Measurements from ENCODE around the gene ADGRL3. TPM values are rescaled to one million over a fixed set of nuclear protein-coding genes. Genes with fewer than 3 reads are reported as not detected.

ADGRL3 gene
- total and polyA plus RNA-seq, 9 donors, result 0.88 to 9.5 (median 2.5) TPM

DNA sequence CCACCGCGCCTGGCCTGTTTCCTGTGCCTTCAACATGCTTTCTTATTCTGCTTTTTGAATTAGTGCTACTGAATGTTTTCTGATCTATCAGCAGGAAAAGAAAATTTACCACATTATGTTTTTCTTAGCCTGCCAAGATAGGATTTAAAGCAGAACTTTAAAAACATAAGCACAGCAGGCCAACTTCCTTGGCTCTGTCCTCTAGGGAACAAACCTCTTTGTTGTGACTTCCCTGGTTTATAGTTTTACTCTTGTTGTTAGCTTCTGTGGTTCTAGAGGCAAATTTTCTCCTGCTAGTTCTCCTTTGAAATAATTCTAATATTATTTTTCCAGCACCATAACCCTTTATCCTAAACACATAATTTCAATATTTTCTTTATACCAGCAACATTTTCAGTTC lies 605.1 kb downstream of the ADGRL3 start:
- WGBS, 3 donors, result 8 to 39% (median 21%) methylated on average over 2 of the region's 2 CpGs
- TF ChIP-seq, protein P1, sequence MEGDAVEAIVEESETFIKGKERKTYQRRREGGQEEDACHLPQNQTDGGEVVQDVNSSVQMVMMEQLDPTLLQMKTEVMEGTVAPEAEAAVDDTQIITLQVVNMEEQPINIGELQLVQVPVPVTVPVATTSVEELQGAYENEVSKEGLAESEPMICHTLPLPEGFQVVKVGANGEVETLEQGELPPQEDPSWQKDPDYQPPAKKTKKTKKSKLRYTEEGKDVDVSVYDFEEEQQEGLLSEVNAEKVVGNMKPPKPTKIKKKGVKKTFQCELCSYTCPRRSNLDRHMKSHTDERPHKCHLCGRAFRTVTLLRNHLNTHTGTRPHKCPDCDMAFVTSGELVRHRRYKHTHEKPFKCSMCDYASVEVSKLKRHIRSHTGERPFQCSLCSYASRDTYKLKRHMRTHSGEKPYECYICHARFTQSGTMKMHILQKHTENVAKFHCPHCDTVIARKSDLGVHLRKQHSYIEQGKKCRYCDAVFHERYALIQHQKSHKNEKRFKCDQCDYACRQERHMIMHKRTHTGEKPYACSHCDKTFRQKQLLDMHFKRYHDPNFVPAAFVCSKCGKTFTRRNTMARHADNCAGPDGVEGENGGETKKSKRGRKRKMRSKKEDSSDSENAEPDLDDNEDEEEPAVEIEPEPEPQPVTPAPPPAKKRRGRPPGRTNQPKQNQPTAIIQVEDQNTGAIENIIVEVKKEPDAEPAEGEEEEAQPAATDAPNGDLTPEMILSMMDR (IDR thresholded peaks at IDR 0.05), result no peak
- no peak for TF ChIP-seq EP300 (IDR thresholded peaks at IDR 0.05)
- TF ChIP-seq POLR2A (IDR thresholded peaks at IDR 0.05), result no peak
- H3K9me3 ChIP-seq, result no peaks in the 10 kb centered on the region
- DNase-seq, result no peak
- H3K27me3 ChIP-seq, result no peaks in the 10 kb centered on the region
- no peaks in the 10 kb centered on the region for H3K36me3 ChIP-seq
- H3K4me3 ChIP-seq, result no peak overlapping the region
- H3K27ac ChIP-seq, result no peak overlapping the region
- intact Hi-C loops (cut with DNase I), result no loop called here
- H3K4me1 ChIP-seq (ENCODE audit: insufficient read depth), result no peaks in the 10 kb centered on the region

DNA sequence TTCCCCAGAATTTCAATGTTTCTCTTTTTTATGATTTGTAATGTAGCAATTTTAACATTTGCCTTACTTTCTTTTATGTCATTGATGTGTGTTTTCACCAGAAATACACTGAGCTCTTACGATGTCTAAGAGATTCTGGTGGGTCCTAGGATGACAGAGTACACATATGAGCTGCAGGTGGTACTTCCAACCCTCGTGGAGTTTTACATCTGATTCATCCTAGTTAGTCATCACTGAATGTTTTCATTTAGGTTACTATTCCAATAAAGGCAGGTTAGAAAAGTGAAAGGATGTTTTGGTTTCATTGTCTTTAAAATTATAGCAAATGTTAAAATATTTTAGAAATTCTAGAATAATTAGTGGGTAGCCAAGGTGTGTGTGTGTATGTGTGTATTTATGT lies 605.9 kb downstream of the ADGRL3 start:
- TF ChIP-seq EP300 (IDR thresholded peaks at IDR 0.05), result no peak
- TF ChIP-seq POLR2A (IDR thresholded peaks at IDR 0.05), result no peak
- Histone ChIP-seq H3K4me1 (ENCODE audit: insufficient read depth) (no peaks in the 10 kb centered on the region), H3K27ac (no peak overlapping the region), H3K9me3 (no peaks in the 10 kb centered on the region), H3K36me3 (no peaks in the 10 kb centered on the region), H3K27me3 (no peaks in the 10 kb centered on the region), H3K4me3 (no peak overlapping the region)
- intact Hi-C loops (cut with DNase I), result no loop called here
- WGBS, 3 donors, result 31 to 38% (median 33%) methylated on average over 2 of the region's 2 CpGs
- no peak for DNase-seq

DNA sequence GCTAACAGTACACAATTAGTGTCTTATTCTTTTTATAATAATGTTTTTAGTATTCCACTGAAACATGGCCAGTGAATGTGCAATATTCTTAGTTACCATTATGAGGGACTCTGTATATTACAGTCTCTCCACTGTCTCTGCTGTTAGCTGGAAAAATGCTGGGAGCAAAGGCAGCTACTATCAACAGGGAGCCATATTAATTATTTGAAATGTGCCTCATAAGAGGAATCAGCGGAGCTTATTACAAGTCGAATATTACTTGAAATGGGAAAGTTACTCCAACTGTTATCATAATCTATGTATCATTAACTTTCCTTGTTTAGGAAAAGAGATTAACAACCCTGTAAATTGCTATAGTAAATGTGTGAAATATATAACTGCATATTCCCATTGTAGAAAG lies 612.0 kb downstream of the ADGRL3 start:
- no peak for TF ChIP-seq EP300 (IDR thresholded peaks at IDR 0.05)
- TF ChIP-seq, protein P1 (IDR thresholded peaks at IDR 0.05), result no peak
- TF ChIP-seq POLR2A (IDR thresholded peaks at IDR 0.05), result no peak
- 35 to 63% (median 55%) methylated on average over 2 of the region's 2 CpGs for WGBS, 3 donors
- H3K27me3 ChIP-seq, result no peaks in the 10 kb centered on the region
- no peak overlapping the region for H3K4me3 ChIP-seq
- H3K9me3 ChIP-seq, result no peaks in the 10 kb centered on the region
- intact Hi-C loops (cut with DNase I), result loop anchor here in 1 of 4 donors (5.0 kb wide), 1 partner anchor 1175 kb away; no protein-coding TSS in a partner anchor
- H3K27ac ChIP-seq, result no peak overlapping the region
- H3K36me3 ChIP-seq, result no peaks in the 10 kb centered on the region
- DNase-seq, result no peak
- no peaks in the 10 kb centered on the region for H3K4me1 ChIP-seq (ENCODE audit: insufficient read depth)

DNA sequence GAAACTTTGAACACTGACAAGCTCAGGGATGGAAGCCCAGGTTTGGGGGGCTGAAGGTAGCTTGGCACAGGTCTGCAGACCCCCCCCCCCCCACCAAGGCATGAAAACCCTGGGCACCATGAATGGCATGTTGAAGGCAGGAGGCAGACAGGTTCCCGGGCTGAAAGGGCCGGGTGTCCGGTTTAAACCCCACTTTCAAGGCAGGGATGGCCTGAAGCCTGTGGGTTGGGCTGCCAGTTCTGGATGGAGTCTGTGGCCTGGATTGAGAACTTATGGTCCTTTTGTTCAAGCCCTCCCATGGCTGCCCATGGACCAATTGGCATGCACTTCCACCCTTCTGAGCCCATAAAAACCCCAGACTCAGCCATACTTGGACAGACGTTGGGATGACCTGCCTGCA lies 616.9 kb downstream of the ADGRL3 start:
- no peaks in the 10 kb centered on the region for H3K4me1 ChIP-seq (ENCODE audit: insufficient read depth)
- no peaks in the 10 kb centered on the region for H3K36me3 ChIP-seq
- no peaks in the 10 kb centered on the region for H3K27me3 ChIP-seq
- intact Hi-C loops (cut with DNase I), result no loop called here
- H3K27ac ChIP-seq, result no peak overlapping the region
- DNase-seq, result no peak
- H3K4me3 ChIP-seq, result no peak overlapping the region
- H3K9me3 ChIP-seq, result no peaks in the 10 kb centered on the region
- TF ChIP-seq POLR2A (IDR thresholded peaks at IDR 0.05) (no peak), EP300 (IDR thresholded peaks at IDR 0.05) (no peak)
- TF ChIP-seq, protein P1 (IDR thresholded peaks at IDR 0.05), result no peak
- 93 to 98% (median 97%) methylated on average over 4 of the region's 4 CpGs for WGBS, 3 donors

DNA sequence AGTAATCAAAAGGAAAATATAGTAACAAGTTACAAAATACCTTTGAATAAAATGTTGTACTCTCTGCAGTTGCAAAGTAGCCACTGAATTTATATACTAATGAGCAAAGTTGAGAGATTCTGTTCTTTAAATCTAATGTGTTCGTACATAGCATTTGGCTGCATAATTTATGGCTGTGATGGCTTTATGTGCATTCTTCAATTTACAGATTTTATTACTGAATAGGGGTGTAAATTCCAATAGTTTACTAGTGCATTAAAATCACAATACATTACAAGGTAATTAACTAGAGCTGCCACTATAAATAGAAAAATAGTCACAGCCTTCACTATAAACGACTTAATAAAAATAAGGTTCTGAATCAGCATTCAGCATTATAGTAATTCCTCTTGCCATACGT lies 620.0 kb downstream of the ADGRL3 start:
- TF ChIP-seq EP300 (IDR thresholded peaks at IDR 0.05), result no peak
- no peak for TF ChIP-seq POLR2A (IDR thresholded peaks at IDR 0.05)
- TF ChIP-seq, protein P1 (IDR thresholded peaks at IDR 0.05), result no peak

More for the DNA sequence above, 620.0 kb downstream of the ADGRL3 start:
- Histone ChIP-seq H3K4me1 (ENCODE audit: insufficient read depth) (no peaks in the 10 kb centered on the region), H3K27me3 (no peaks in the 10 kb centered on the region), H3K27ac (no peak overlapping the region), H3K9me3 (no peaks in the 10 kb centered on the region), H3K36me3 (no peaks in the 10 kb centered on the region), H3K4me3 (no peak overlapping the region)
- DNase-seq, result no peak
- intact Hi-C loops (cut with DNase I), result no loop called here
- WGBS, 3 donors, result 44 to 50% (median 44%) methylated on average over 3 of the region's 3 CpGs
